Natural killer cell (primary cell): ENCODE data around the gene GRAPL. TPM values are rescaled to one million over a fixed set of nuclear protein-coding genes. Genes with fewer than 3 reads are reported as not detected.
A peak's percentile ranks its signal among the peaks of the same experiment; 100 is the strongest.
"Not testable (repeated sequence)": the region's sequence is repeated elsewhere in the genome, so short reads cannot be mapped to it uniquely, and the experiment has no call there.

Source experiments
- ATAC-seq, 3 donors: fragments of 150-1000 bp in 2 of 3; fragments of 200-7000 bp in 1 of 3; cut with Tn5 transposase; 1 replicate in 1 of 3; 2 replicates in 2 of 3; pipeline ENCODE4 v1.10.0; 2021; ENCODE audit warnings: mild to moderate bottlenecking in 2 of 3, moderate library complexity in 2 of 3
- DNase-seq, 2 donors: peaks; one replicate each; pipeline versions ENCODE4 v3.0.0 to v3.0.0-alpha.2; 2013 to 2021; ENCODE audit warnings: mixed read lengths in 1 of 2
- H3K27ac ChIP-seq: one replicate; pipeline ENCODE4 v1.5.1; 2013; ENCODE audit warnings: mild to moderate bottlenecking, low read length
- H3K27me3 ChIP-seq: one replicate; pipeline ENCODE4 v1.6.1; 2013; ENCODE audit warnings: low read length; ENCODE audit not compliant: control insufficient read depth, insufficient read depth
- H3K36me3 ChIP-seq: one replicate; pipeline ENCODE4 v1.6.1; 2013; ENCODE audit warnings: low read length; ENCODE audit not compliant: control insufficient read depth, insufficient read depth
- H3K4me1 ChIP-seq: one replicate; pipeline ENCODE4 v1.6.1; 2013; ENCODE audit warnings: low read length; ENCODE audit not compliant: control insufficient read depth, insufficient read depth
- H3K4me3 ChIP-seq: one replicate; pipeline ENCODE4 v1.5.1; 2013; ENCODE audit warnings: low read length
- H3K9me3 ChIP-seq: one replicate; pipeline ENCODE4 v1.6.1; 2013; ENCODE audit warnings: low read length; ENCODE audit not compliant: control insufficient read depth, insufficient read depth
- H3K27ac Mint-ChIP-seq, 2 donors: one replicate each; pipeline ENCODE4 v1.8.0; 2022; ENCODE audit warnings: mild to moderate bottlenecking in 2 of 2, mixed read lengths in 2 of 2, moderate library complexity in 1 of 2
- H3K27me3 Mint-ChIP-seq, 2 donors: one replicate each; pipeline ENCODE4 v1.8.0; 2022; ENCODE audit warnings: low read depth in 2 of 2, mixed read lengths in 2 of 2
- H3K36me3 Mint-ChIP-seq: one replicate; pipeline ENCODE4 v1.8.0; 2022; ENCODE audit warnings: mixed read lengths
- H3K4me1 Mint-ChIP-seq, 2 donors: one replicate each; pipeline ENCODE4 v1.8.0; 2022; ENCODE audit warnings: mixed read lengths in 2 of 2
- H3K4me3 Mint-ChIP-seq: one replicate; pipeline ENCODE4 v1.8.0; 2022; ENCODE audit warnings: mild to moderate bottlenecking, moderate library complexity, mixed read lengths
- H3K9me3 Mint-ChIP-seq, 2 donors: one replicate each; pipeline ENCODE4 v1.8.0; 2022; ENCODE audit warnings: mixed read lengths in 2 of 2
- WGBS: methylation state at CpG from one replicate; pipeline ENCODE4 v1.1.7; 2013; ENCODE audit warnings: missing lambda C conversion rate; ENCODE audit not compliant: insufficient coverage; 5-methylcytosine and 5-hydroxymethylcytosine counted together
- intact Hi-C: fragments of 100-400 bp; cut with micrococcal nuclease; formaldehyde crosslinking; loops from one replicate; pipeline ENCODE4 v1.14.2; 2022
- total RNA-seq, 4 donors: library from RNA; stranded (reverse); fragments of 120-200 nt in 1 of 4; gene quantifications; one replicate each; pipeline versions ENCODE4 v1.2.3 to v1.2.4, GENCODE V29; 2013 to 2022

The GRAPL gene
- total RNA-seq, 3 donors from 2014 or later (not counting 1 experiment from before 2014, with no cell fraction given): 2.4 to 6.5 (median 4.3) TPM

GRCh38 chr17:19188870-19189708 is 61.7 kb downstream of the GRAPL start:
- DNase-seq, H3K9me3 Mint-ChIP-seq, H3K27ac ChIP-seq, H3K4me3 ChIP-seq, H3K36me3 Mint-ChIP-seq, intact Hi-C loops, H3K9me3 ChIP-seq, H3K27me3 ChIP-seq, H3K4me1 Mint-ChIP-seq, H3K36me3 ChIP-seq, H3K4me1 ChIP-seq, H3K27me3 Mint-ChIP-seq: not testable (repeated sequence)
- Mint-ChIP-seq H3K27ac (peak overlapping the region in 1 of 2 donors; percentile 79), H3K4me3 (peak overlapping the region; percentile 47)
- WGBS: no CpG with 5 or more reads among the region's 39 CpGs
- peak; percentile 70 to 84 (median 72) for ATAC-seq

GRCh38 chr17:19189781-19190405 is 62.5 kb downstream of the GRAPL start:
- H3K4me1 Mint-ChIP-seq, H3K36me3 ChIP-seq, H3K27me3 Mint-ChIP-seq, intact Hi-C loops, H3K36me3 Mint-ChIP-seq, H3K9me3 ChIP-seq, H3K4me3 ChIP-seq, H3K4me3 Mint-ChIP-seq, H3K9me3 Mint-ChIP-seq, H3K27ac Mint-ChIP-seq, H3K4me1 ChIP-seq, H3K27ac ChIP-seq, DNase-seq, H3K27me3 ChIP-seq: not testable (repeated sequence)
- no CpG with 5 or more reads among the region's 36 CpGs for WGBS
- ATAC-seq: peak in 1 of 3 donors; percentile 26

GRCh38 chr17:19196382-19197204 is 69.2 kb downstream of the GRAPL start:
- 0% methylated on average over 3 of the region's 33 CpGs for WGBS
- ATAC-seq: peak; percentile 99 to 100 (median 100)
- H3K9me3 Mint-ChIP-seq, H3K27me3 ChIP-seq, H3K36me3 Mint-ChIP-seq, H3K27ac Mint-ChIP-seq, H3K9me3 ChIP-seq, intact Hi-C loops, H3K36me3 ChIP-seq, H3K27ac ChIP-seq, H3K4me1 ChIP-seq, DNase-seq, H3K4me1 Mint-ChIP-seq, H3K4me3 Mint-ChIP-seq, H3K27me3 Mint-ChIP-seq: not testable (repeated sequence)
- peak overlapping the region; percentile 22 for H3K4me3 ChIP-seq

- WGBS: no CpG with 5 or more reads among the region's 20 CpGs
- H3K36me3 Mint-ChIP-seq, H3K36me3 ChIP-seq, H3K27ac Mint-ChIP-seq, H3K4me3 Mint-ChIP-seq, DNase-seq, H3K4me1 Mint-ChIP-seq, H3K27ac ChIP-seq, intact Hi-C loops, H3K27me3 Mint-ChIP-seq, H3K4me1 ChIP-seq, H3K9me3 Mint-ChIP-seq, H3K4me3 ChIP-seq, H3K9me3 ChIP-seq, H3K27me3 ChIP-seq: not testable (repeated sequence)
- ATAC-seq: peak; percentile 95 to 100 (median 100)
Measured at GRCh38 chr17:19202448-19202847, 75.1 kb downstream of the GRAPL start.

GRCh38 chr17:19203429-19203828 is 76.0 kb downstream of the GRAPL start:
- H3K27me3 Mint-ChIP-seq, ATAC-seq, H3K4me1 ChIP-seq, H3K36me3 Mint-ChIP-seq, DNase-seq, H3K4me3 ChIP-seq, H3K9me3 Mint-ChIP-seq, H3K36me3 ChIP-seq, H3K27ac Mint-ChIP-seq, H3K27ac ChIP-seq, H3K4me1 Mint-ChIP-seq, H3K4me3 Mint-ChIP-seq, H3K27me3 ChIP-seq, intact Hi-C loops, H3K9me3 ChIP-seq: not testable (repeated sequence)
- no CpG with 5 or more reads among the region's 3 CpGs for WGBS

Other genes with a start within 250 kb of the GRAPL start
- gene SLC5A10, start 175.4 kb upstream of the GRAPL start, total RNA-seq: under 1 TPM in 1 of 3 donors, not detected in 2; 0.28 TPM
- gene FAM83G, start 122.8 kb upstream of the GRAPL start, total RNA-seq: 1 to 10 TPM; 3.8 to 6.5 (median 4.3) TPM
- 10 to 100 TPM in 1 of 3 donors, 1 to 10 TPM in 2; 5.6 to 11.3 (median 7.1) TPM for gene GRAP, start 80.6 kb upstream of the GRAPL start, total RNA-seq
- gene EPN2, start 109.8 kb downstream of the GRAPL start, total RNA-seq: 10 to 100 TPM in 1 of 3 donors, 1 to 10 TPM in 2; 2.0 to 13.8 (median 4.9) TPM
- 1 to 10 TPM; 3.1 to 7.5 (median 3.7) TPM for gene B9D1, start 235.1 kb downstream of the GRAPL start, total RNA-seq